NT2/D1 (cell line): ENCODE measurements around the gene CABLES2.

ENCODE experiments used
- SUZ12 ChIP-seq: IDR thresholded peaks from 2 replicates; pipeline ENCODE4 v1.6.1; 2011; ENCODE audit not compliant: insufficient read length, insufficient read depth; ENCODE audit errors: extremely low read depth
- YY1 ChIP-seq: IDR thresholded peaks from 2 replicates; pipeline ENCODE4 v1.6.1; 2011; ENCODE audit not compliant: insufficient read length, insufficient read depth
- ZNF274 ChIP-seq: IDR thresholded peaks from 2 replicates; pipeline ENCODE4 v1.6.1; 2011; ENCODE audit warnings: mild to moderate bottlenecking, low read depth, low read length

GRCh38 chr20:62367136-62367632, 39.9 kb downstream of the CABLES2 start, which contains the start of gene LAMA5:
- TF ChIP-seq SUZ12 = no peak
- no peak for TF ChIP-seq YY1
- no peak for TF ChIP-seq ZNF274
